OCI-LY1 (cell line): ENCODE results near the gene FGG.

Experiments used
- H2AFZ ChIP-seq: fragments of 200-600 bp; sonication (generic), shearing (Covaris generic); 2 replicates; pipeline ENCODE4 v1.6.0; 2014; ENCODE audit warnings: antibody characterized with exemption, mild to moderate bottlenecking, low read length
- H3F3A ChIP-seq: fragments of 200-600 bp; sonication (generic), shearing (Covaris generic); 2 replicates; pipeline ENCODE4 v1.6.0; 2014; ENCODE audit warnings: mild to moderate bottlenecking, antibody characterized with exemption, low read length, moderate library complexity; ENCODE audit not compliant: insufficient read depth
- H3K27ac ChIP-seq: fragments of 200-600 bp; sonication (generic); 2 replicates; pipeline ENCODE4 v1.5.1; 2014; ENCODE audit warnings: low read length, mixed run types, mild to moderate bottlenecking, low read depth; ENCODE audit not compliant: poor library complexity, severe bottlenecking
- H3K27me3 ChIP-seq: fragments of 200-600 bp; sonication (generic); 2 replicates; pipeline ENCODE4 v1.6.0; 2014; ENCODE audit warnings: antibody characterized with exemption, mild to moderate bottlenecking, low read length, moderate library complexity; ENCODE audit not compliant: insufficient read depth
- H3K36me3 ChIP-seq: fragments of 200-600 bp; sonication (generic); 2 replicates; pipeline ENCODE4 v1.6.1; 2014; ENCODE audit warnings: mild to moderate bottlenecking, antibody characterized with exemption, low read length, moderate library complexity, mixed read lengths; ENCODE audit not compliant: insufficient read depth
- H3K4me1 ChIP-seq: fragments of 200-600 bp; sonication (generic); 2 replicates; pipeline ENCODE4 v1.5.1; 2014; ENCODE audit warnings: mild to moderate bottlenecking, low read length, moderate library complexity; ENCODE audit not compliant: insufficient read depth, severe bottlenecking
- H3K4me2 ChIP-seq: fragments of 200-600 bp; sonication (generic), shearing (Covaris generic); 2 replicates; pipeline ENCODE4 v1.6.1; 2014; ENCODE audit warnings: low read length
- H3K4me3 ChIP-seq: fragments of 200-600 bp; sonication (generic); 2 replicates; pipeline ENCODE4 v1.5.1; 2014; ENCODE audit warnings: low read length, low read depth, mild to moderate bottlenecking, mixed read lengths; ENCODE audit not compliant: poor library complexity, severe bottlenecking
- H3K79me2 ChIP-seq: fragments of 200-600 bp; shearing (Covaris generic); 2 replicates; pipeline ENCODE4 v1.6.1; 2016; ENCODE audit warnings: mixed run types, low read length, mixed read lengths; ENCODE audit not compliant: insufficient read depth
- H3K9ac ChIP-seq: fragments of 200-600 bp; sonication (generic), shearing (Covaris generic); 2 replicates; pipeline ENCODE4 v1.6.1; 2014; ENCODE audit warnings: mild to moderate bottlenecking, low read length, mixed read lengths
- H3K9me2 ChIP-seq: fragments of 200-600 bp; sonication (generic), shearing (Covaris generic); 2 replicates; pipeline ENCODE4 v1.6.1; 2014; ENCODE audit warnings: low read depth, mild to moderate bottlenecking, low read length, mixed read lengths
- H3K9me3 ChIP-seq: fragments of 200-600 bp; shearing (Covaris generic); 2 replicates; pipeline ENCODE4 v1.6.1; 2014; ENCODE audit warnings: low read length, mixed read lengths
- H4K20me1 ChIP-seq: fragments of 200-600 bp; sonication (generic), shearing (Covaris generic); 2 replicates; pipeline ENCODE4 v1.6.0; 2016; ENCODE audit warnings: mild to moderate bottlenecking, low read length; ENCODE audit not compliant: insufficient read depth
- CTCF ChIP-seq: fragments of 200-600 bp; sonication (generic), shearing (Covaris generic); IDR thresholded peaks from 2 replicates; pipeline ENCODE4 v1.5.1; 2017; ENCODE audit warnings: mild to moderate bottlenecking, antibody characterized with exemption, low read length, moderate library complexity, mixed read lengths
- EZH2 ChIP-seq: fragments of 200-600 bp; sonication (generic), shearing (Covaris generic); IDR thresholded peaks from 2 replicates; pipeline ENCODE4 v1.8.0; 2017; ENCODE audit warnings: borderline replicate concordance, mixed run types, mild to moderate bottlenecking, antibody characterized with exemption, low read length, moderate library complexity, mixed read lengths

Gene FGG

GRCh38 chr4:154611833-154612232 lies 623 bp downstream of the FGG start:
- no peaks in the 10 kb centered on the region for H3K79me2 ChIP-seq
- no peak overlapping the region for H2AFZ ChIP-seq
- no peak overlapping the region for H3K4me2 ChIP-seq
- H3K4me1 ChIP-seq = peaks cover 6% of the 10 kb centered on the region
- no peaks in the 10 kb centered on the region for H3K9me3 ChIP-seq
- H3K9me2 ChIP-seq = no peaks in the 10 kb centered on the region
- H3K36me3 ChIP-seq = no peaks in the 10 kb centered on the region
- no peak overlapping the region for H3K9ac ChIP-seq
- TF ChIP-seq EZH2 = no peak
- no peak for TF ChIP-seq CTCF
- H3K27me3 ChIP-seq = no peaks in the 10 kb centered on the region
- no peak overlapping the region for H3K27ac ChIP-seq
- H3F3A ChIP-seq = no peaks in the 10 kb centered on the region
- no peaks in the 10 kb centered on the region for H4K20me1 ChIP-seq
- H3K4me3 ChIP-seq = no peak overlapping the region

GRCh38 chr4:154610582-154610981 lies 1.9 kb downstream of the FGG start:
- Histone ChIP-seq H3K27ac (no peak overlapping the region), H3K9me2 (no peaks in the 10 kb centered on the region), H3K4me2 (no peak overlapping the region), H2AFZ (no peak overlapping the region), H3K79me2 (no peaks in the 10 kb centered on the region), H3K27me3 (no peaks in the 10 kb centered on the region), H3K9me3 (no peaks in the 10 kb centered on the region), H3F3A (no peaks in the 10 kb centered on the region), H3K4me3 (no peak overlapping the region), H3K36me3 (no peaks in the 10 kb centered on the region), H3K4me1 (no peaks in the 10 kb centered on the region), H3K9ac (no peak overlapping the region), H4K20me1 (no peaks in the 10 kb centered on the region)
- TF ChIP-seq CTCF (no peak), EZH2 (no peak)

- no peak overlapping the region for H3K27ac ChIP-seq
- TF ChIP-seq EZH2 (no peak), CTCF (no peak)
- H3K4me1 ChIP-seq = no peaks in the 10 kb centered on the region
- no peaks in the 10 kb centered on the region for H3K9me2 ChIP-seq
- no peaks in the 10 kb centered on the region for H3K27me3 ChIP-seq
- no peak overlapping the region for H3K9ac ChIP-seq
- H3K4me2 ChIP-seq = no peak overlapping the region
- H3K36me3 ChIP-seq = no peaks in the 10 kb centered on the region
- H3K9me3 ChIP-seq = no peaks in the 10 kb centered on the region
- H3K4me3 ChIP-seq = no peak overlapping the region
- no peaks in the 10 kb centered on the region for H4K20me1 ChIP-seq
- no peak overlapping the region for H2AFZ ChIP-seq
- H3F3A ChIP-seq = no peaks in the 10 kb centered on the region
- H3K79me2 ChIP-seq = no peaks in the 10 kb centered on the region
These were observed 2.9 kb downstream of the FGG start for GRCh38 chr4:154609532-154609931.
